Measurements from ENCODE around the gene PPP2R5A. TPM values are rescaled to one million over a fixed set of nuclear protein-coding genes. Genes with fewer than 3 reads are reported as not detected.

Gene PPP2R5A
- 20.6 and 27.2 TPM in 2 replicates for total RNA-seq (2014; rRNA removed; shearing (Covaris generic))

GRCh38 chr1:212284744-212285684 lies at the start of gene PPP2R5A:
Gene PPP2R5A (plus strand): TSS chr1:212285410. CDS start chr1:212286111, 701 bp downstream.
- peak within 1 kb of the TSS; percentile 93 for H3K4me3 ChIP-seq
- peaks cover 20% of the 10 kb centered on the region for H3K4me1 ChIP-seq (replicated peaks)
- H3K27me3 ChIP-seq (replicated peaks) = no peaks in the 10 kb centered on the region
- peaks cover 6% of the 10 kb centered on the region; the same call in 1 of the 2 replicates for H3K36me3 ChIP-seq
- H3K27ac ChIP-seq = peak within 1 kb of the TSS; percentile 76
- DNase-seq (ENCODE audit: low read depth in 1 of 2, low spot score in 2 of 2) = peak; percentile 99
- 0 out of 2 replicates have a peak, but pooled peaks cover 2% of the 10 kb centered on the region for H3K9me3 ChIP-seq (replicated peaks)

DNA sequence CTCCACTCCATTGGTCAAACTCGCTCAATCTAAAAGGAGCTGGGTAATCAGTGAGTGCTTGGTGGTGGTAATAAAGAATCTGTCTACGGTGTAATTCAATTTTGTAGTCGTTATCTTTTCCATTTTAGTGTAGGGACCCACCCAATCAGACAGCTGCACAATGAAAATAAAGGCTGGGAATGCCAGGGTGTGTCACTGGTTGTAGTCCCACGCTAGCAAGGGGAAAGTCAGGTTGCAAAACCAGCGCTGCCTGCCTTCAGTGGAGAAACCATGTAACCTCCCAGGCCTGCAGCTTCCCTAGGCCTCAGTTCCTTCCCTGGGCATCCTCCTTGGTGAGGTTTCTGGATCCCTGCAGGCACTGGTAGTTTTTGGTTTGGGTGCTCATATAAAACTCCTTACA lies 49.4 kb upstream of the PPP2R5A start:
- H3K9me3 ChIP-seq (replicated peaks) = no peaks in the 10 kb centered on the region
- H3K36me3 ChIP-seq = no peaks in the 10 kb centered on the region
- H3K4me1 ChIP-seq (replicated peaks) = peaks cover 13% of the 10 kb centered on the region
- no peaks in the 10 kb centered on the region for H3K27me3 ChIP-seq (replicated peaks)
- no peak for DNase-seq (ENCODE audit: low read depth in 1 of 2, low spot score in 2 of 2)
- H3K27ac ChIP-seq = no peak overlapping the region
- H3K4me3 ChIP-seq = no peak overlapping the region

- peaks cover 13% of the 10 kb centered on the region for H3K4me1 ChIP-seq (replicated peaks)
- no peak overlapping the region for H3K27ac ChIP-seq
- H3K36me3 ChIP-seq = no peaks in the 10 kb centered on the region
- DNase-seq (ENCODE audit: low read depth in 1 of 2, low spot score in 2 of 2) = no peak
- no peak overlapping the region for H3K4me3 ChIP-seq
- no peaks in the 10 kb centered on the region for H3K27me3 ChIP-seq (replicated peaks)
- no peaks in the 10 kb centered on the region for H3K9me3 ChIP-seq (replicated peaks)
Measured at GRCh38 chr1:212236664-212237220, 48.5 kb upstream of the PPP2R5A start.

DNA sequence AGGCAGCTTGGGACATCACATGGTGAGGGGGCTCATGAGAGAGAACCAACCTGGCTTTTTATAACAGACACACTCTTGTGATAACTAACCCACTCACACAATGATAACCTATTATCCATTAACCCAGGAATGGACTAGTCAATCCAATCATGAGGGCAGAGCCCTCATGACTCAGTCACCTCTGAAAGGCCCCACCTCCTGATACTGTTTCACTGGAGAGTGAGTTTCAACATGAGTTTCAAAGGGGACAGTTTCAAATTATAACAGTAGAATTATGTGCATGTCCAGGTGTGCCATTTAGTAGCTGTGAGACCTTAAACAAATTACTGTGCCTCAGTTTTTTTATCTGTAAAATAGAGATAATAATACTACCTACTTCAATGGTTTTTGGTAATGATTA lies 47.6 kb upstream of the PPP2R5A start:
- Histone ChIP-seq H3K27me3 (replicated peaks) (no peaks in the 10 kb centered on the region), H3K9me3 (replicated peaks) (no peaks in the 10 kb centered on the region)

GRCh38 chr1:212238552-212238951 lies 46.7 kb upstream of the PPP2R5A start:
- H3K4me3 ChIP-seq = no peak overlapping the region
- H3K36me3 ChIP-seq = no peaks in the 10 kb centered on the region
- no peak overlapping the region for H3K27ac ChIP-seq
- no peaks in the 10 kb centered on the region for H3K9me3 ChIP-seq (replicated peaks)
- no peaks in the 10 kb centered on the region for H3K27me3 ChIP-seq (replicated peaks)
- no peak for DNase-seq (ENCODE audit: low read depth in 1 of 2, low spot score in 2 of 2)
- peaks cover 18% of the 10 kb centered on the region for H3K4me1 ChIP-seq (replicated peaks)

More for the DNA sequence above, 47.6 kb upstream of the PPP2R5A start:
- Histone ChIP-seq H3K27ac (no peak overlapping the region), H3K36me3 (no peaks in the 10 kb centered on the region), H3K4me3 (no peak overlapping the region), H3K4me1 (replicated peaks) (peaks cover 17% of the 10 kb centered on the region)
- no peak for DNase-seq (ENCODE audit: low read depth in 1 of 2, low spot score in 2 of 2)

- H3K4me1 ChIP-seq (replicated peaks) = peaks cover 5% of the 10 kb centered on the region; the same call in 1 of the 2 replicates
- H3K27ac ChIP-seq = no peak overlapping the region
- no peaks in the 10 kb centered on the region for H3K27me3 ChIP-seq (replicated peaks)
- no peaks in the 10 kb centered on the region for H3K36me3 ChIP-seq
- H3K9me3 ChIP-seq (replicated peaks) = no peaks in the 10 kb centered on the region
- no peak for DNase-seq (ENCODE audit: low read depth in 1 of 2, low spot score in 2 of 2)
- no peak overlapping the region for H3K4me3 ChIP-seq
Measured at GRCh38 chr1:212241501-212241900, 43.7 kb upstream of the PPP2R5A start.

- no peaks in the 10 kb centered on the region for H3K36me3 ChIP-seq
Measured at GRCh38 chr1:212241957-212242287, 43.3 kb upstream of the PPP2R5A start.

DNA sequence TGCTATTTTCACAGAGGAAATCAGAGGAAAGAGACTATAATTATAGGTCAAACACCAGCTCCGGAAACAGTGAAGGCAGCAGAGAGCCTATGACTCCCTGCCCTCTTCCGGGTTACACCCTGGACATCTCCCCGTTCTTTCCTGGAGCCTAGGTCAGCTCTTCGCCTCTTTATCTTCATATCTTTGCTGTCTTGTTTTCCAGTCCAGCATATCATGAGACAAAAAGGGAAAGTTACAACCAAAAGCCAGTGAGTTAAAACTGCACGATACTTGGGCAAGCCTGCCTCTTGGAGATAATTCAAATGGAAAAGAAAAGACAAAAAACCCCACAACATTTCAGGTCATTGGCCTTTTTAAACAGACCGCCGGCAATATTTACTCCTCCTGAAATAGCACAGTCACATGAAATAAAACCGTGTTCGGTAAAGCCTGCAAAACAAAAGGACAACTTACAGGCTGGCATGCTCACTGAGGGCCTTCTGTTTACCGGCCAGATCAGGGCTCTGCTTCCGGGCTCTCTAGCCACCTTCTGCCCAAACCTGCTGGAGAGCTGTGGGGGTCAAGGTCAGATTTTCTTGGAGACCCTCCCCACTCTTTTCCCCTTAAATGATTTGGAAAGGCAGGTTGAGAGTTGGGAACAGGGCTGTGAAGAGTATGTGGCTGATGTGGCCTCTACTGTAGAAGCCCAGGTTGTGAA lies 42.8 kb upstream of the PPP2R5A start:
- no peaks in the 10 kb centered on the region for H3K9me3 ChIP-seq (replicated peaks)
- H3K4me3 ChIP-seq = no peak overlapping the region
- H3K4me1 ChIP-seq (replicated peaks) = peaks cover 10% of the 10 kb centered on the region
- no peaks in the 10 kb centered on the region for H3K36me3 ChIP-seq
- no peak for DNase-seq (ENCODE audit: low read depth in 1 of 2, low spot score in 2 of 2)
- H3K27me3 ChIP-seq (replicated peaks) = no peaks in the 10 kb centered on the region
- H3K27ac ChIP-seq = no peak overlapping the region

More at GRCh38 chr1:212241957-212242287, 43.3 kb upstream of the PPP2R5A start:
- H3K27me3 ChIP-seq (replicated peaks) = no peaks in the 10 kb centered on the region
- H3K4me1 ChIP-seq (replicated peaks) = peaks cover 5% of the 10 kb centered on the region
- no peak overlapping the region for H3K27ac ChIP-seq
- no peak for DNase-seq (ENCODE audit: low read depth in 1 of 2, low spot score in 2 of 2)
- H3K9me3 ChIP-seq (replicated peaks) = no peaks in the 10 kb centered on the region
- H3K4me3 ChIP-seq = no peak overlapping the region

DNA sequence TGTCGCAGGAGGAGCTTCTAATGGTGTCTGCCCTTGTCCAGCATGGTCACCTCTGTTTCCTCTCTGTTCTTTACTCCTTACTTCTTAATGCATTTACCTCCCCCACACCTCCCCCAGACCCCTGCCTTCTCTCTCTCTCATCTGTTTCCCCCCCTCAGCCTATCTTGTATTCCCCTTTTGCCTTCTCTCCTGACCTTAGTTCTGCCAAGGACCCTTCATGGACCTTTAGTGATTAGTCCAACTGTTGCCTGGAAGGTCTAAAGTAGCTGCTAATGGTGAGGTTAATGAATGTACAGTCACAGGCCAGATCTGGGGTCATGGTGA lies 42.3 kb upstream of the PPP2R5A start:
- no peak for DNase-seq (ENCODE audit: low read depth in 1 of 2, low spot score in 2 of 2)
- no peak overlapping the region for H3K4me3 ChIP-seq
- H3K27me3 ChIP-seq (replicated peaks) = no peaks in the 10 kb centered on the region
- H3K4me1 ChIP-seq (replicated peaks) = peaks cover 15% of the 10 kb centered on the region
- H3K9me3 ChIP-seq (replicated peaks) = no peaks in the 10 kb centered on the region
- H3K27ac ChIP-seq = no peak overlapping the region
- no peaks in the 10 kb centered on the region for H3K36me3 ChIP-seq

DNA sequence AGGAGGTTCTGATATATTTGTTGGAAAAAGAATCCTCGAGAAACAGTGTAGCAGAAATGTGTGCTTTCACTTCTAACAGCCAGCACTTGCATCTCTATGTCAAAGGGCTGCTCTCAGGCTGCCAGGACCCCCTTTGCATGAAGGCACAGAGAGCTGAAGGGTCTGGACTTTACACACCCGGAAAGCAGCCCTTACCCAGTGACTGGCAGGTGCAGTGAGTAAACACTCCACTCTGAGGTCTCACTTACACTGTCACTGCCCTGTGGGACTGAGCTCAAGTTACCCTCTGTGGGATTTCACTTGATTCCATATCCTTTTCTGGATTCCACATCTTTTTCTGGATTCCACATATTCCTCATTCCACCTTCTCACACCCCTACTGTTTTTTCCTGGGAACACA lies 40.8 kb upstream of the PPP2R5A start:
- DNase-seq (ENCODE audit: low read depth in 1 of 2, low spot score in 2 of 2) = no peak
- H3K27ac ChIP-seq = no peak overlapping the region
- no peaks in the 10 kb centered on the region for H3K27me3 ChIP-seq (replicated peaks)
- H3K36me3 ChIP-seq = no peaks in the 10 kb centered on the region
- no peaks in the 10 kb centered on the region for H3K9me3 ChIP-seq (replicated peaks)
- peaks cover 16% of the 10 kb centered on the region for H3K4me1 ChIP-seq (replicated peaks)
- no peak overlapping the region for H3K4me3 ChIP-seq

DNA sequence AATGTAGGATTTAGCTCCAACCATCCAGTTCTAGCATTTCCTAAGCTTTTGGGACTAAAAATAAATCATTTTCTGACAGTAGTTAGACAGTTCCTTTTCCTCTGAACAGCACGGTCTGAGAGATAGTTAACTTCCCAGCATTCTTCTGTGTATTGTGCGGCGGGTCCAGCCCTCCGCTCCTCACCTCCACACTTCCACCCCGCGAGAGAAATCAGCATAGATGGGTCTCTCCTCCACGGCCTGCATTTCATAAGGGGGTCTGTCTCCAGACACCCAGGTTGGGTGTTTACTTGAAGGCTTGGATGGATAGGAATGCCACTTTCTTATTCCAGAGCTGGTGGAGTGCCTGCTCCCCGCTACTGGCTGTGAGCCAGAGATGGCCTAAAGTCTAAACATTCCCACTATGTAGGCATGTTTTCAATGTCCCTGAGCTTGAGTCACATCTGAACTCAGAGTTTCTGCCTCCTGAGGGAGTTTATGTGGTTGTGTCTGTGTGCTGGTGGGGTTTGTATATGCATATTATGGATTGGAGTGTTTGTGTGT lies 38.0 kb upstream of the PPP2R5A start:
- Histone ChIP-seq H3K9me3 (replicated peaks) (no peaks in the 10 kb centered on the region), H3K27ac (no peak overlapping the region), H3K4me3 (peak overlapping the region; percentile 17), H3K27me3 (replicated peaks) (no peaks in the 10 kb centered on the region), H3K36me3 (no peaks in the 10 kb centered on the region), H3K4me1 (replicated peaks) (peaks cover 16% of the 10 kb centered on the region)
- DNase-seq (ENCODE audit: low read depth in 1 of 2, low spot score in 2 of 2) = peak; percentile 73 to 77

DNA sequence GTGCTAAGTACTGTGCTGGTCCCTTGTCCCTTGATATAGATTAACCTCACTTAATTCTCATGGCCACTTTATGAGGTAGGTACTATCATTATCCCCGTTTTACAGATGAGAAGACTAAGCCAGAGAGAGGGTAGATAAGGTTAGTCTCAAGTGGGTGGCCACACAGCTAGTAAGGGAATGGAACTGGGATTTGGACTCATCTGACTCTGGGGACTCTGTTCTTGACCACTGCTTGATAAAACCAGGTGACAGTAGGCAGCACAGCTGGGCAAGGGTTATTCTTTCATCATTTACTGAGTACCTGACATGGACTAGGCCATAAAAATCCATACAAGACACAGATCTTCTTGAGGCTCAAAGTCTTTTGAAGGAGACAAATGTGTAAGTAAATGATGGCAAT lies 37.2 kb upstream of the PPP2R5A start:
- no peaks in the 10 kb centered on the region for H3K36me3 ChIP-seq
- peaks cover 11% of the 10 kb centered on the region for H3K4me1 ChIP-seq (replicated peaks)
- no peaks in the 10 kb centered on the region for H3K9me3 ChIP-seq (replicated peaks)
- no peak overlapping the region for H3K4me3 ChIP-seq
- no peak overlapping the region for H3K27ac ChIP-seq
- no peak for DNase-seq (ENCODE audit: low read depth in 1 of 2, low spot score in 2 of 2)
- H3K27me3 ChIP-seq (replicated peaks) = no peaks in the 10 kb centered on the region

DNA sequence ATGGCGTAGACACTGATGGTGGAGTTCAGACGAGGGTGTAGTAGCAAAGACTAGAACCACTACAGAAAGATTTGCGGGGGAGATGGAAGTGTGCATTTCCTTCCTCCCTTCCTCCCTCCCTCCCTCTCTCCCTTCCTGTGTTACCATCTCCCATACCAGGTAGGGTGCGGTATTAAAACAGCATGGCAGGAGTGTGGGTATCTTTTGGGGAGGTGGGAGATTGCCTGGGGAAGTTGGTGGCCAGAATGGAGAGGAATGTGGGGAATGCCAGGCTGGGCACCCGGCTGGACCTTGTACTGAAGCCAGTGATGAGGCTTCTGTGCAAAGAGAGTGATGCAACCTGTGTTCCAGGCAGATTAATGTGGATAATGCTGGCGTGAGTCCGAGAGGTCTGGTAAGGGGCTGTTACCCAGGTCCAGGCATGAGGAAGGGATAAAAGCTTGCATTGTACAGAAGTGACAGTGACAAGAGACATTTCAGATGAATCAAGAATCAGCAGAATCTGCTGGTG lies 30.3 kb upstream of the PPP2R5A start:
- Histone ChIP-seq H3K27ac (no peak overlapping the region), H3K4me1 (replicated peaks) (no peaks in the 10 kb centered on the region), H3K9me3 (replicated peaks) (no peaks in the 10 kb centered on the region), H3K36me3 (no peaks in the 10 kb centered on the region), H3K27me3 (replicated peaks) (no peaks in the 10 kb centered on the region), H3K4me3 (no peak overlapping the region)
- DNase-seq (ENCODE audit: low read depth in 1 of 2, low spot score in 2 of 2) = no peak

Data from SJSA1 (cell line).